Measurements from ENCODE around the gene BANF2.

The BANF2 gene

GRCh38 chr20:17741220-17741619 lies 41.5 kb downstream of the BANF2 start:
- DNase-seq: no peak

- DNase-seq: no peak
Measured at GRCh38 chr20:17742731-17743130, 43.0 kb downstream of the BANF2 start.

- DNase-seq: no peak
Measured at GRCh38 chr20:17743677-17744076, 43.9 kb downstream of the BANF2 start.

- peak; percentile 65 for DNase-seq
Measured at GRCh38 chr20:17747431-17747846, 47.7 kb downstream of the BANF2 start.

- DNase-seq: no peak
Measured at GRCh38 chr20:17748279-17748678, 48.5 kb downstream of the BANF2 start.

GRCh38 chr20:17749626-17749977 lies 49.8 kb downstream of the BANF2 start:
- no peak for DNase-seq

GRCh38 chr20:17749978-17750721 lies 50.4 kb downstream of the BANF2 start:
- DNase-seq: no peak

GRCh38 chr20:17750722-17751045 lies 50.9 kb downstream of the BANF2 start:
- DNase-seq: no peak

- DNase-seq: no peak
Measured at GRCh38 chr20:17751640-17752039, 51.9 kb downstream of the BANF2 start.

GRCh38 chr20:17752459-17752858 lies 52.7 kb downstream of the BANF2 start:
- no peak for DNase-seq

GRCh38 chr20:17753516-17753915 lies 53.8 kb downstream of the BANF2 start:
- no peak for DNase-seq

GRCh38 chr20:17756529-17756928 lies 56.8 kb downstream of the BANF2 start:
- no peak for DNase-seq

- no peak for DNase-seq
Measured at GRCh38 chr20:17757496-17757895, 57.7 kb downstream of the BANF2 start.

GRCh38 chr20:17758010-17758409 lies 58.2 kb downstream of the BANF2 start:
- no peak for DNase-seq

GRCh38 chr20:17758512-17758911 lies 58.7 kb downstream of the BANF2 start:
- DNase-seq: no peak

- no peak for DNase-seq
Measured at GRCh38 chr20:17759449-17759848, 59.7 kb downstream of the BANF2 start.

GRCh38 chr20:17761604-17762003 lies 61.8 kb downstream of the BANF2 start:
- DNase-seq: no peak

GRCh38 chr20:17762243-17762872 lies 62.6 kb downstream of the BANF2 start:
- no peak for DNase-seq

GRCh38 chr20:17762873-17763557 lies 63.2 kb downstream of the BANF2 start:
- no peak for DNase-seq

- DNase-seq: no peak
Measured at GRCh38 chr20:17765017-17765416, 65.3 kb downstream of the BANF2 start.

GRCh38 chr20:17765584-17765983 lies 65.8 kb downstream of the BANF2 start:
- DNase-seq: no peak

- no peak for DNase-seq
Measured at GRCh38 chr20:17766226-17766625, 66.5 kb downstream of the BANF2 start.

GRCh38 chr20:17767624-17768023 lies 67.9 kb downstream of the BANF2 start:
- DNase-seq: no peak

- DNase-seq: no peak
Measured at GRCh38 chr20:17768271-17768670, 68.5 kb downstream of the BANF2 start.

All from amniotic stem cell (primary cell).